OCI-LY7 (cell line): ENCODE data around the gene KAZN.

Experiments
- EZH2phosphoT487 ChIP-seq: fragments of 200-600 bp; sonication (generic); IDR thresholded peaks from 2 replicates; pipeline ENCODE4 v1.6.1; 2018; ENCODE audit warnings: low read depth, borderline replicate concordance, mild to moderate bottlenecking, mixed run types, antibody characterized with exemption, low read length, moderate library complexity, mixed read lengths
- TF ChIP-seq, protein P1 (sequence below): fragments of 200-600 bp; sonication (generic); conservative IDR thresholded peaks from 2 replicates; pipeline ENCODE4 v1.5.1; 2014; ENCODE audit warnings: mild to moderate bottlenecking, antibody characterized with exemption, low read length, moderate library complexity, mixed read lengths

DNA sequence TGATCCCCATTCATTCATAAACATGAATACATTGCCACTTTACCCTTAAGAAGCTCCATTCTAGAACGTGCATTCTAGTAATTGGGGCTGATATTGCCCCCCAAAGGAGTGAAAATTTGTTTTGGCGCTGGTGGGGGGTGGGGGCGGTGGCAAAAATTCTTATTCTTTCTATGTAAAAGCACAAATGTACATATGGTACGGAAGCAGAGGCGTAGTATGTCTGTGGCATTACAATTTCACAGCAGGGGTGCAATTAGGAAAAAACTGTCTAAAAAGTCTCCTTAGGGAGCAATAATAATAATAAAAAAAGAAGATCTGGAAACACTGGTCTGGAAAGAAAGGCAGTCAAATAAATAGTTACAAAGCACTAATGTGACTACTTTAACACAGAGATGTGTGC lies 514.7 kb downstream of the KAZN start:
- TF ChIP-seq, protein P1, sequence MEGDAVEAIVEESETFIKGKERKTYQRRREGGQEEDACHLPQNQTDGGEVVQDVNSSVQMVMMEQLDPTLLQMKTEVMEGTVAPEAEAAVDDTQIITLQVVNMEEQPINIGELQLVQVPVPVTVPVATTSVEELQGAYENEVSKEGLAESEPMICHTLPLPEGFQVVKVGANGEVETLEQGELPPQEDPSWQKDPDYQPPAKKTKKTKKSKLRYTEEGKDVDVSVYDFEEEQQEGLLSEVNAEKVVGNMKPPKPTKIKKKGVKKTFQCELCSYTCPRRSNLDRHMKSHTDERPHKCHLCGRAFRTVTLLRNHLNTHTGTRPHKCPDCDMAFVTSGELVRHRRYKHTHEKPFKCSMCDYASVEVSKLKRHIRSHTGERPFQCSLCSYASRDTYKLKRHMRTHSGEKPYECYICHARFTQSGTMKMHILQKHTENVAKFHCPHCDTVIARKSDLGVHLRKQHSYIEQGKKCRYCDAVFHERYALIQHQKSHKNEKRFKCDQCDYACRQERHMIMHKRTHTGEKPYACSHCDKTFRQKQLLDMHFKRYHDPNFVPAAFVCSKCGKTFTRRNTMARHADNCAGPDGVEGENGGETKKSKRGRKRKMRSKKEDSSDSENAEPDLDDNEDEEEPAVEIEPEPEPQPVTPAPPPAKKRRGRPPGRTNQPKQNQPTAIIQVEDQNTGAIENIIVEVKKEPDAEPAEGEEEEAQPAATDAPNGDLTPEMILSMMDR: no peak
- no peak for TF ChIP-seq EZH2phosphoT487
